RWPE1 (cell line): ENCODE data around the gene TTC23L.

ENCODE experiments used
- CTCF ChIA-PET: fragments of 350-600 bp; sonication (Branson Sonifier 250); formaldehyde crosslinking; extraction: SDS; loops from one replicate; lab custom pipeline; 2021; lab: Yijun Ruan, JAX
- POLR2A ChIA-PET: fragments of 400-600 bp; formaldehyde crosslinking; extraction: SDS; loops from one replicate; lab custom pipeline; 2020; ENCODE audit warnings: antibody characterized with exemption; ENCODE audit not compliant: low non-redundant PET; lab: Yijun Ruan, JAX
- DNase-seq: peaks from one replicate; pipeline ENCODE4 v3.0.0; 2012; ENCODE audit warnings: low spot score
- H3K27ac ChIP-seq: fragments of 450-650 bp; 2 replicates; pipeline ENCODE4 v1.5.1; 2017
- CTCF ChIP-seq: fragments of 450-650 bp; conservative IDR thresholded peaks from 2 replicates; pipeline ENCODE4 v1.5.1; 2017; ENCODE audit warnings: low read depth, mild to moderate bottlenecking

The TTC23L gene

GRCh38 chr5:34841816-34842215 lies 2.9 kb downstream of the TTC23L start:
- H3K27ac ChIP-seq, result no peak overlapping the region
- POLR2A ChIA-PET, result no interaction called here
- CTCF ChIA-PET, result interaction anchor here (0.7 kb wide), 1 partner anchor 19 kb away, joined by 3 read pairs; no protein-coding TSS in a partner anchor
- no peak for DNase-seq
- TF ChIP-seq CTCF, result no peak

GRCh38 chr5:34842554-34842953 lies 3.6 kb downstream of the TTC23L start:
- ChIA-PET CTCF (no interaction called here), POLR2A (no interaction called here)
- no peak overlapping the region for H3K27ac ChIP-seq
- DNase-seq, result no peak
- TF ChIP-seq CTCF, result no peak

- ChIA-PET POLR2A (no interaction called here), CTCF (no interaction called here)
- TF ChIP-seq CTCF, result no peak
- H3K27ac ChIP-seq, result no peak overlapping the region
- no peak for DNase-seq
Observed at GRCh38 chr5:34843497-34843896, 4.5 kb downstream of the TTC23L start.

- POLR2A ChIA-PET, result no interaction called here
- CTCF ChIA-PET, result no interaction called here
- no peak overlapping the region for H3K27ac ChIP-seq
- no peak for DNase-seq
- no peak for TF ChIP-seq CTCF
Observed at GRCh38 chr5:34844106-34844505, 5.1 kb downstream of the TTC23L start.

GRCh38 chr5:34844999-34845398 lies 6.0 kb downstream of the TTC23L start:
- POLR2A ChIA-PET, result no interaction called here
- DNase-seq, result no peak
- TF ChIP-seq CTCF, result no peak
- no peak overlapping the region for H3K27ac ChIP-seq
- CTCF ChIA-PET, result no interaction called here

GRCh38 chr5:34847056-34847455 lies 8.1 kb downstream of the TTC23L start:
- ChIA-PET CTCF (no interaction called here), POLR2A (no interaction called here)

More at GRCh38 chr5:34847056-34847455, 8.1 kb downstream of the TTC23L start:
- H3K27ac ChIP-seq, result no peak overlapping the region
- DNase-seq, result no peak
- TF ChIP-seq CTCF, result no peak
